ENCODE measurements around the gene TAX1BP1. TPM values are rescaled to one million over a fixed set of nuclear protein-coding genes. Genes with fewer than 3 reads are reported as not detected.

The TAX1BP1 gene
- total RNA-seq, 1 experiment from 2014 or later, result 58.3 TPM

DNA sequence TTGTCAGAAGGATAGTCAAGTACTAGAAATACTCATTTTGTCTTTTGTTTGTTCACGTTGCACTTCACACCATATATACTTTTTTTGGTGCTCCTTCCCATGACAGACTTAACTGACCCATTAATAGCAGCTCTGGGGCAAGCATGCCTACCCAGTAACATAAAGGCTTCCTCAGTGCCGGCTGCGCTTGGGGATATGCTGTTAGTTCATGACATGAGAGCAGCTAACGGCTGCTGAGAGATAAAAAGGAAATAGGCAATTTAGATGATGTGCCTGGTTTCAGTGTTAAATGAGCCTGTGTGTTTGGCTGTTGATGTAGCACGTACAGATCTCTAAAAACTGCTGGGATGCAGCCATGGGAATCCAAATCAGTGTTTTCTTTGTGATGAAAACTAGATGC lies 86.4 kb downstream of the TAX1BP1 start:
- H2AK5ac ChIP-seq (ENCODE audit: insufficient read length, low read length), result no peak overlapping the region

More for the DNA sequence above, 86.4 kb downstream of the TAX1BP1 start:
- H2AFZ ChIP-seq (ENCODE audit: low read length), result no peak overlapping the region
- no peaks in the 10 kb centered on the region for H3K23me2 ChIP-seq (ENCODE audit: insufficient read length, low read depth, low read length, poor library complexity, severe bottlenecking)
- no peaks in the 10 kb centered on the region for H3K4me1 Mint-ChIP-seq
- H3K4me1 ChIP-seq (ENCODE audit: insufficient read depth, low read length), result no peaks in the 10 kb centered on the region
- no peak overlapping the region for H3K4me3 Mint-ChIP-seq
- no peak overlapping the region for H4K91ac ChIP-seq (ENCODE audit: insufficient read length, low read depth, low read length)
- no peaks in the 10 kb centered on the region for H3K9me3 Mint-ChIP-seq
- H2BK20ac ChIP-seq (ENCODE audit: low read depth, low read length, poor library complexity, severe bottlenecking), result no peak overlapping the region
- WGBS (ENCODE audit: extremely low coverage, insufficient read length, low lambda C conversion rate), result no CpG with 5 or more reads among the region's 5 CpGs
- H3K79me1 ChIP-seq (ENCODE audit: insufficient read depth, low read depth, low read length, poor library complexity, severe bottlenecking), result no peaks in the 10 kb centered on the region
- no peaks in the 10 kb centered on the region for H3K9me3 ChIP-seq (ENCODE audit: control insufficient read depth, low read depth, low read length)
- no peaks in the 10 kb centered on the region for H3K27me3 ChIP-seq (ENCODE audit: insufficient read depth, low read length)
- no peak overlapping the region for H3K27ac ChIP-seq (ENCODE audit: insufficient read length, low read depth, low read length)
- no peak for DNase-seq
- H3K36me3 Mint-ChIP-seq (ENCODE audit: insufficient read depth in 1 of 3, low read depth in 3 of 3), result peaks cover 0 to 11% (median 3%) of the 10 kb centered on the region in 3 experiments; a peak in 4 of 7 replicates
- no peak overlapping the region for H3K4ac ChIP-seq (ENCODE audit: low read depth, low read length)
- no peak overlapping the region for H2BK120ac ChIP-seq (ENCODE audit: low read depth, low read length, poor library complexity, severe bottlenecking)
- H3K27me3 Mint-ChIP-seq (ENCODE audit: low read depth), result no peaks in the 10 kb centered on the region
- no peak overlapping the region for H2BK15ac ChIP-seq (ENCODE audit: low read depth, low read length)
- no peaks in the 10 kb centered on the region for H3K79me2 ChIP-seq (ENCODE audit: insufficient read depth, low read length)
- no peak overlapping the region for H3T11ph ChIP-seq (ENCODE audit: low read length)
- no peak overlapping the region for H3K56ac ChIP-seq (ENCODE audit: insufficient read length, low read depth, low read length)
- no peak overlapping the region for H3K14ac ChIP-seq (ENCODE audit: insufficient read depth, low read length)
- H2BK12ac ChIP-seq (ENCODE audit: insufficient read length, low read depth, low read length), result no peak overlapping the region
- no peak overlapping the region for H3K18ac ChIP-seq (ENCODE audit: insufficient read length, low read depth, low read length)
- H3K27ac Mint-ChIP-seq, result peak overlapping the region in 1 of 3 experiments; percentile 40; a peak in 1 of 7 replicates
- H3K9ac ChIP-seq (ENCODE audit: extremely low read depth, insufficient read length, low read length), result no peak overlapping the region
- TF ChIP-seq, protein P1, sequence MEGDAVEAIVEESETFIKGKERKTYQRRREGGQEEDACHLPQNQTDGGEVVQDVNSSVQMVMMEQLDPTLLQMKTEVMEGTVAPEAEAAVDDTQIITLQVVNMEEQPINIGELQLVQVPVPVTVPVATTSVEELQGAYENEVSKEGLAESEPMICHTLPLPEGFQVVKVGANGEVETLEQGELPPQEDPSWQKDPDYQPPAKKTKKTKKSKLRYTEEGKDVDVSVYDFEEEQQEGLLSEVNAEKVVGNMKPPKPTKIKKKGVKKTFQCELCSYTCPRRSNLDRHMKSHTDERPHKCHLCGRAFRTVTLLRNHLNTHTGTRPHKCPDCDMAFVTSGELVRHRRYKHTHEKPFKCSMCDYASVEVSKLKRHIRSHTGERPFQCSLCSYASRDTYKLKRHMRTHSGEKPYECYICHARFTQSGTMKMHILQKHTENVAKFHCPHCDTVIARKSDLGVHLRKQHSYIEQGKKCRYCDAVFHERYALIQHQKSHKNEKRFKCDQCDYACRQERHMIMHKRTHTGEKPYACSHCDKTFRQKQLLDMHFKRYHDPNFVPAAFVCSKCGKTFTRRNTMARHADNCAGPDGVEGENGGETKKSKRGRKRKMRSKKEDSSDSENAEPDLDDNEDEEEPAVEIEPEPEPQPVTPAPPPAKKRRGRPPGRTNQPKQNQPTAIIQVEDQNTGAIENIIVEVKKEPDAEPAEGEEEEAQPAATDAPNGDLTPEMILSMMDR (conservative IDR thresholded peaks at IDR 0.05), result no peak
- H4K20me1 ChIP-seq (ENCODE audit: control insufficient read depth, insufficient read depth, insufficient read length), result no peaks in the 10 kb centered on the region
- H4K8ac ChIP-seq (replicated peaks; ENCODE audit: insufficient read length, low read depth, low read length), result no peak overlapping the region
- no peak overlapping the region for H3K23ac ChIP-seq (ENCODE audit: insufficient read length, low read depth, low read length)
- no peak overlapping the region for H2BK5ac ChIP-seq (ENCODE audit: insufficient read length, low read length)
- no peak overlapping the region for H4K5ac ChIP-seq (ENCODE audit: insufficient read length, low read depth, low read length)
- H3K4me2 ChIP-seq (ENCODE audit: insufficient read depth, insufficient read length, low read length), result no peak overlapping the region

All from H9 (cell line).